Stimulated activated CD8-positive, alpha-beta memory T cell treated with anti-CD3 and anti-CD28 coated beads, Interleukin-7, amount 100 ng/mL, for 1 hour (primary cell): Measurements from ENCODE around the gene CTXN1.
"Not testable (repeated sequence)": the region's sequence is repeated elsewhere in the genome, so short reads cannot be mapped to it uniquely, and the experiment has no call there.

Experiments used
- DNase-seq, 2 donors: peaks; one replicate each; pipeline ENCODE4 v3.0.0-alpha.2; 2020; ENCODE audit warnings: low read depth in 2 of 2

Gene CTXN1

DNA sequence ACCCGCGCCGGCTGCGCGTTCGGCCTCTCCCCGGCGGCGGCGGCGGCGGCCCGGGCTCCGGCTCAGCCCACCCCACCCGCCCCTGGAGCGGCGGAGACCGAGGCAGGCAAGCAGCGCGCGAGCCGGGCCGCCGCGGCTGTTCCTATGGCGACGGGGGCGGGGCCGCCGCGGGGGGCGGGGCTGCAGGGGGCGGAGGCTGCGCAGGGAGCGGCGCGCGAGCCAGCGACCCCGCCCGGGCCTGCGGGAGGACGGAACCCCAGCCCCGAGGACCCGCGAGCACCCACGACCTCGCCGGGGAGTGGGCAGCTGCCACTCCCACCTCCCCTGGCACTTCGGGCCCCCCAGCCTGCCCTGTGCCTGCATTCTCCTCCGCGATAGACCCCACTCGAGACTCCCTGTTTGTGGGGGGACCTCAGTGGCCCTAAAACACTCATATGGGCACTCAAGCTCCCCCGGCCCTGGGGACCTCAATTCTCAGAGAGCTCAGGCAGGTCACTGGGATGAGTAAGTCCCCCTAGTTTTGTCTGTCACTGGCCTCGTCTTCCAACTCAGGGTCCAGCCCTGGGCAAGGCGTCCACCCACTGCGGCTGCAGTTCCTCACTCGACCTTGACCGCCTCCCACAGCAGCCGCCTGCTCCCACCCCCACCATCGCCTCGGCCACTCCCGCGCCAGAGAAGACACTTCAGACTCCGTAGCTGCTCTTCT, at the start of gene CTXN1:
TSS of gene CTXN1 (minus strand) at position 115 of the 706 bp plus-strand sequence. CDS start 597 bp downstream, outside the sequence.
- DNase-seq = peak; percentile 63 to 64

GRCh38 chr19:7975037-7975436, 49.1 kb upstream of the CTXN1 start:
- DNase-seq = no peak

DNA sequence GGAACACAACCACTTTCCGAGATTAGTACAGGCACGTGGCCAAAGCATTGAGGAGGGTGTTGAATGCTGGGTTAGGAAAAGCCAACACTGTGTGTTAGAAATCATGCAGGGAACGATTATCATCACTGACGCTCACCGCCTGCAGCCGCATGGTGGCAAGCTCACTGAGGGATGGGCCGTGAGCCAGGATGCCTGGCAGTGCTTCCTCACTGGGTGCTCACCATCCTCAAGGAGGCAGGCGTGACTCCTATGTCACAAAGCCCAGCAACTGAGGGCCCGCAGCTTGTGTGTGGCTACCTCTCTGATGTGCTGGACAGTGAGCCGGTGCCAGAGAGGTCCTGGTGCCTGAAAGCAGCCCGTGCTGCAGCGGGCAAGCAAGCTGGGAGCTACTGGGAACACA, 47.9 kb upstream of the CTXN1 start:
- DNase-seq = no peak

DNA sequence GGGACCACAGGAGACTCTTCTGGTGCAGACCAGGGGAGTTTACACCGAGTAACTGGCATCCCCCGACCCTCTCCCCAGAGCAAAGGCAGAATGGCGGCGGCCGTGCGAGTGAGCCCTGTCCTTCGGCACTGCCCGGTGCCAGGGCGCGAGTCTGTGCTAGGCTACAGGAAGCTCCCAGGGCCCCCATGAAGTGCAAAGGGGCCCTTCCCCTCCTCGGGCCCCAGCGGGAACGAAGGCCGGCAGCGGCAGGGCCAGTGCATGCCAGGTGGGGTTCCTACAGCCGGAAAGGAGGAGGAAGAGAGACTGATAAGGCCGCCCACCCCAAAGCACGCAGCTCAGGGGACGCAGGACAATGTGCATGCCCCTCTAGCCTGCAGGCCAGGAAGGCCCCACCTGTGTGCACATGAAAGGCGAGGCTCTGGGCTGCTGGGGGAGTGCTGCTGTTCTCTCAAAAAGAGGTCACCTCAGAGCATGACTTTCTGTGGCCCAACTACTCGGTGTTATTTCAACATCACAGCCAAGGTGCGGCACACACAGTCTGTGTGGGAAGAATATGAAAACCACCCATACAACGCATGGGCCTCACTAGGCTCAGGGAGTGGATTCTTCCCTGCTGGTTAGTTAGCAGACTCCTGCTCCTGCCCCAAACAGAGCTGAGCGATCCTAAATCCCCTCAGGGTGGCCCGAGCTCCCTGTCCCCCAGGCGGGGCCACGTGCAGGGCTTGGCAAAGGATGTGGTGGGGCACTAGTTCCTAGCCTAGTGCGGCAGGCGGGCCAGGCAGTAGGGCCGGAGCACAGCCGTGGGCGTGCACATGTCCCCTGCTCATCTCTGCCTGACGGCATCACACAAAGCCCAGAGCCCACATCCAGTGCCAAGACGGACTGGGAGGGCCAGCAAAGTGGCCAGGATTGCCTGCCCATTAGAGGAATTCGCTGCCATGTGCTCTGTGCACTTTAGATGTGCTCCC, 45.9 kb upstream of the CTXN1 start:
- no peak for DNase-seq

DNA sequence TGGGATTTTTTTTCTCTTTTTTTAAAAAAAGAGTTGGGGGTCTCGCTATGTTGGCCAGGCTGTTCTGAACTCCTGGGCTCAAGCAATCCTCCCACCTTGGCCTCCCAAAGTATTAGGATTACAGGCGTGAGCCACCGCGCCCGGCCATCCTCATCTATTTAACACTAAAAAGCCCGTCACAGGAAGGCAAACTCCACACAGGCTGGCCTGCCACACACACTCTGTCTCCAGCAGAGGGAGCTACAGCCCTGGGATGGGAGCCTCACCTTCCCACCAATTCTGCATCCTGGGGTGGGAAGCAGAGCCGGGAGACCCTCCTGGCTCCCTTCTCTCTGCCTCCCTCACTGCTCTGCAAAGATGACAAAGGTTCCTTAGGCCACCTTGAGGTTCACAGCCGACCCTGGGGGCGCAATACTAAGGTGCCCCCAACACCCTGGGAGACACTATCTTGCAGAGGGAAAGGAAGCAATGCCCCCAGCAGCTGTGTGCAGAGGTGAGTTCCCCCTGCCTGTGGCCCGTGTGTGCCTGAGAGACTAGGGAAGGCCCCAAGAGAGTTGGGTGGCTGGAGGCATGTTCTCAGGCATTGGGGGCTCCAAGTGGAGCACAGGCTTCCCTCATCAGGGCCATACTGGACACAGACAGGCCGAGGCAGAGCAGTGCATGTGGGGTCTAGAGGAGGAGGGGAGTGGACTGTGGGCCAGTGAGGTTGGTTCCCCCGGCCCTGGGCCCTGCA, 44.9 kb upstream of the CTXN1 start:
- no peak for DNase-seq

DNA sequence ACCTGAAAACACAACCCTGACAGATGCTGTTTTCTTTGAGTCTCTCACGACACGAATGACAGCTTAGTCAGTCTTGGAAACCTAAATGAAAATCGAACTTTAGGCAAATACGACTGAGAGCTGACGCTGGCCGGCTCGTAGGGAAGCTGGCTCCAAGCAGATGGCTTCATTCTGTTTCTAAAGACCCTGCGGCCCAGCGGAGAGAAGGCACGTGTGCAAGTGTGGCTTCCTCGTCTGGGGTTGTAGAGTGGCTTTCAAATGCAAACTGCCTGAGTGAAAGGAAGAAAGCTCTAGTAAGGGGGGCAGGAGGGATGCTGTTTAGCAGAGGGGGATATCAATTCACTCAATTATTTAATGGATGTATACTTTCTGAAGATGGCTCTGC, 43.6 kb upstream of the CTXN1 start:
- no peak for DNase-seq

- no peak for DNase-seq
These were observed 43.0 kb upstream of the CTXN1 start for GRCh38 chr19:7968796-7969554.

GRCh38 chr19:7968008-7968795, 42.3 kb upstream of the CTXN1 start:
- no peak for DNase-seq

DNA sequence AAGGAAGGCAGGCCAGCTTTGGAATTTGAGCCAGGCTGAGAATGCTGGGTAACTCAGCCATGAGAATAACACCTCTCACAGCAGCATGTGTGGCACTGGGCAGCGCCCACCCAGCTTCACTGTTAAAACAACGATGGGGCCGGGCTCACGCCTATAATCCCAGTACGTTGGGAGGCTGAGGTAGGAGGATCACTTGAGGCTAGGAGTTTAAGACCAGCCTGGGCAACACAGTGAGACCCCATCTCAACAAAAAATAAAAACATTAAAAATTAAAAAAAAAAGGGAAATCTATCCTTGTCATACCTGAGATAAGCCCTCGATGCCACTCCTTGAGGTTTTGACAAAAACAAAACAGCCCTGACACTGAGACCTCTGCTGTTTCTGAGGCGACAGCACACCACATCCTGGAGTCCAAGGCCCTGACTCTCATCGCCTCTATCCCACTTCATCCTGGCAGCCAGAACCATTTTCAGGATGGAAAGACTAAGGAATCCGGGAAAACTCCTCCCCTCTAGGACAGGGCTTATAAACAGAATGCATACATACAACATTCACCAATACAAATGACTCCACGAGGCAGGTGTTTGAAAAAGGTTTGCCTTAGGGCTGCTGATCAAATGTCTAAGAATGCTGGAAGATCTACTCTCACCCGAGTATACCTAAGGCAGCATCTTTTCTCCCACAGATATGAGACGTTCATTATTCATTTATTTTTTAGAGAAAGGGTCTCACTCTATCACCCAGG, 40.2 kb upstream of the CTXN1 start:
- DNase-seq = no peak

DNA sequence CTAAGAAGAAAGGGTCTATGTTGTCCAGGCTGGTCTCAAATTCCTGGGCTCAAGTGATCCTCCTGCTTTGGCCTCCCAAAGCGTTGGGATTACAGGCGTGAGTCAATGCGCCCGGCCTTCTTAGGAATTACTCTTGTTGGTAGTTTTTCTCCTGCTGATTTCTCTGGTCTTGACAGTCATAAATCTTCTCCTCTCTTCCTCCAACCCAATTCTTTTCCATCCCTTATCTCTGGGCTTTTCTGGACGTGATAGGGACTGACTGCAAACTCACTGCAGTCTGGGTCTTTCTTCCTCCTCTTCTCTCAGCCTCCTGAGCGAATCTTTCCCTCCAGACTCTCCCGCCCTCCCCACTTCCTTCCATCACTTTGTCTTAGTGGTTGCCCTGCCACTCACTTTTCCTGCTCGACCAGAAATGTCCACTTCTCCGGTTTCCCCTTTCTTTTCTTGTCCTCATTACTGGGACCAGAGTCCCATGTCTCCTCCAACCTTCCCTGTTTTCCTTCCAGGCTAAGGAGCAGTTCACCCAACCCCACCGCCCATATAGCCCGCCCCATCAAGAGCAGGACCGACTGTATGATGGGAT, 39.4 kb upstream of the CTXN1 start:
- DNase-seq = no peak

- DNase-seq = no peak
These were observed 37.6 kb upstream of the CTXN1 start for GRCh38 chr19:7963566-7963965.

DNA sequence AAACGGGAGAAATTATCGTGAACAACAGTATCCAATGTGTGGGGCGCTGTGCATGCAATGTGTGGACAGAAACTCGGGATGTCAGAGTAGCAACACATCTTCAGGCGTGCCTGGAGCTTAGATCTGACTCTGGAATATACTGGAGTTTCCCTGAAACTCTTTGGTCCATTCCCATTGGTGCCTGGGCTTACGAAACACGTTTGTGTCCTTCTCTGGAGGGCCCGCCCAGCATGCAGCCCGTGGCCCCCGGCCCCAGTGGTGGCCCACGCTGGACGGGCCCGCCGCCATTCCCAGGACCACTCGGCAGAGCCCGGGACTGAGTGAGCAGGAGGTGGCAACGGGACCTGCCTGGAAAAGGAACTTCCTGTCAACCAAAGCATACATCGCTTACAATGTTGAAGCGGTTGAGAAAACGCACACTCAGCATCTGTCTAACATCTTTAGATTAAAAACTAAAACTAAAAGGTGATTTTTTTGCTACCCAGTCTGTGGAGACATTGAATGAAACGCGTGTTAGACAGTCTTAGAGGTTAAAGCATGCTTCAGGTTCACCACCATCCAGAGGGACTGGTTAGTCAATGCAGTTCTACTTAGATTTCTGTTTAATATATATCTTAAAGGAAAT, 36.8 kb upstream of the CTXN1 start:
- no peak for DNase-seq

DNA sequence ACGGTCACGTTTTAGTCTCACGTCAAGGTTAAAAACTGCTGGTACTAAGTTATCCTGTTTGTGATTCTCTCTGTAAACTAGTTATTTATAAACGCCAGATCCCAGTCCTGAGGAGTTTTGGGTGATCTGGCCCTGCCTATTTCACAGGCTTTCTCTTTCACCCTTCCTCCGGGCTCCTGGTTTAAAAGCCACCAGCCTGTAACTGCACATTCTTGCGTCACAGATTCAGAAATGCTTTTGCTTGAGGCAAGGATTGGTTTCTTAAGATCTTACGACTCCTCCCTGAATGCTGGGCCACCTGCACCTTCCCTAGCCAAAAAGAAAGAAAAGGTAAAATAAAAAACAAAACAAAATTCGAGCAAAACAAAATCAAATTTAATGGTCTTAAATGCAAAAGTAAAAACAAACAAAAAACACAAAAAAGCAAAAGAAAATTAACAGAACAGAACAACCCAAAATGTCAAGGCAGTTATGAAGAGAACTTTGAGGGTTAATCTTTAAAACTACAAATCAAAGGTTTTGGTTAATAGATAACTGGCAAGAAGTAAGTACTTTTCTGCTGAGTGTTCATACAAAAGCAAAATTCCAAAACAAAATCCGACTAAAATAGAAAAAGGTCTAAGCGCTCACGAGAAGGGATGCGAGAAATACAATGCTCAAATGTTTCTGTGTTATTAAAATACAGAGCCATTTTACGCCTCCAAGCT, 36.1 kb upstream of the CTXN1 start:
- DNase-seq = no peak

GRCh38 chr19:7961082-7961481, 35.1 kb upstream of the CTXN1 start:
- not testable (repeated sequence) for DNase-seq

- DNase-seq = no peak
These were observed 33.3 kb upstream of the CTXN1 start for GRCh38 chr19:7959211-7959610.

DNA sequence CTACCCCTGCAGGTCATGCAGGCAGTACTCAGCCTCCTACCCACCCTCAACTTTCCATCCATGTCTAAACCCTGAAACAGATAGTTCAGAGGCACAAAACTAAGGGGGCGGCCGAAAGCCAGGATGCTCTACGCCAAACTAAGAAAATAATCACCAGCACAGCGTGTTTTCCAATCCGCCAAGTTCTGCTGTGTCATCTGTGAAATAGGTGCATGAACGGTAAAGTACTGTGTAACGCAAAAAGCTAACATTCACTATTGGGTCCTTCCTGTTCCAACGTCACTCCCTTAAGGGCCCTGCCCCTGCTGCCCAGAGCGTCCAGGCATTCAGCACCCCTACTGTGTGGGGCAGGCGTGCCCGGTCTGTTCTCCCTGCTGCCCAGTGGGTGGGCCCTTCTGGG, 29.8 kb upstream of the CTXN1 start:
- DNase-seq = no peak

DNA sequence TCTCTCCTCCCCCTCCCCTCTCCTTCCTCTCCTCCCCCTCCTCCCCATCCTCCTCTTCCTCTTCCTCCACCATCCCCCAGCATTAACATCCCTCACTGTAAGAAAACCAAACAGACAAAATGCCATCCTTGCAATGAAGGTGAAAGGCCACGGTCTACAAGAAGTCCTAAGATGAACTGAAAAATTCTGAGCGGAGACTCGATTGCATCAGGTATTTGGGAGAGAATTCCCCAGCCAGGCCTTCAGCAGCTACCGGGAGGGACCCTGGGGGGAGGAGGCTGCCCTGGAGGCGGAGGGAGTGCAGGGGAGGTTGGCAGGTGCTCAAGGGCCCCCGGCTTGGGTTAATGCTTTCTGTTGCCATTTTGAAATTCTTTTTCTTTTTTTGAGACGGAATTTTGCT, 27.6 kb upstream of the CTXN1 start:
- no peak for DNase-seq

GRCh38 chr19:7953060-7953459, 27.1 kb upstream of the CTXN1 start:
- DNase-seq = no peak

- no peak for DNase-seq
These were observed 22.0 kb upstream of the CTXN1 start for GRCh38 chr19:7947939-7948338.
